ENCODE results near the gene GABBR2.

Gene GABBR2

DNA sequence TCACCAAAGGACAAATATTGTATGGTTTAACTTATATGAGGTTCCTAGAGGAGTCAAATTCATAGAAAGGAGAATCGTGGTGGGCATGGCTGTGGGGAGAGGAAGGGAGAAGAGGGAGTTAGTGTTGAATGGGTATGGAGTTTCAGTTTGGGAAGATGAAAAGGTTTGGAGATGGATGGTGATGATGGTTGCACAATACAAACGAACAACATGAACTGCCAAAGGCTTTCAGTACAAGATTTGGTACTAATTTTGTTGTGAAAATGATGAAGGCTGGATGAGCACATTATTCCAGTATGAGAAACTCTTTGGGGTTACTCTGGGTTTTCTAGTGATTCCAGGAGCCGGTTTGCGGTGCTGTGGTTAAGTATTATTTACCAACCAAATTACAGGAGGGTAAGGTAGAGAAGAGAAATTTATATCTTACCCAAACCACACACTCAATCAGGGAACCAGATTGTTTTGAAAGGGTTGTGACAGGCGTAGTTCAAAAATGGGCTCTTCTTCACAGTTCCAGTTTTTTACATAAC, 341.3 kb downstream of the GABBR2 start:
- Mint-ChIP-seq H3K27ac (no peak overlapping the region), H3K9me3 (peaks cover 5% of the 10 kb centered on the region), H3K36me3 (peaks cover 7% of the 10 kb centered on the region), H3K4me1 (no peaks in the 10 kb centered on the region), H3K4me3 (no peak overlapping the region), H3K27me3 (peaks cover 3% of the 10 kb centered on the region)
- DNase-seq (ENCODE audit: low spot score in 2 of 2), result no peak
- ATAC-seq (ENCODE audit: low read depth), result no peak

GRCh38 chr9:98365781-98366180, 343.0 kb downstream of the GABBR2 start:
- Mint-ChIP-seq H3K9me3 (peaks cover 5% of the 10 kb centered on the region), H3K36me3 (peaks cover 7% of the 10 kb centered on the region), H3K4me3 (no peak overlapping the region), H3K4me1 (no peaks in the 10 kb centered on the region), H3K27me3 (peaks cover 3% of the 10 kb centered on the region), H3K27ac (no peak overlapping the region)
- ATAC-seq (ENCODE audit: low read depth) (no peak), DNase-seq (ENCODE audit: low spot score in 2 of 2) (no peak)

DNA sequence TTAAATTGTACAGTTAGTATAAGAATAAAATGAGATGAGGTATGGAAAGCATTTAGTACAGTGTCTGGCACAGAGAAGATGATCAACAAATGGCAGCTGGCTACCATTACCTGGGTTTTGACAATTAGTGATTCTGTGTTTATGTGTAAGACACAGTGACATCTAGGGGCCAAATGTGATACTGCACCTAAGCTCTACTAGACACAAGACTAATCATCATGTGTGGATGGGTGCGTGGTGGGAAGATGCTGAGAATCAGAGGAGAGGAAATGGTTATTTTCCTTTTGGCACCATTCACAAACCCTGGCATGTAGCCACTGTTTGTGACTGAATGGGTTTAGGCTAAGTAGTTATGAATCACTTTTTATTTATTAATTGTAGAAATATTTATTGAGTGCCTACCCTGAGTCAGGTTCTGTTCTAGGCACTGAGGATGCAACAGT, 343.5 kb downstream of the GABBR2 start:
- ATAC-seq (ENCODE audit: low read depth) (no peak), DNase-seq (ENCODE audit: low spot score in 2 of 2) (peak in 1 of 2 donors; percentile 18)
- no peaks in the 10 kb centered on the region for H3K4me1 Mint-ChIP-seq
- no peak overlapping the region for H3K4me3 Mint-ChIP-seq
- peaks cover 5% of the 10 kb centered on the region for H3K9me3 Mint-ChIP-seq
- H3K36me3 Mint-ChIP-seq, result peaks cover 7% of the 10 kb centered on the region
- no peak overlapping the region for H3K27ac Mint-ChIP-seq
- H3K27me3 Mint-ChIP-seq, result peaks cover 3% of the 10 kb centered on the region

DNA sequence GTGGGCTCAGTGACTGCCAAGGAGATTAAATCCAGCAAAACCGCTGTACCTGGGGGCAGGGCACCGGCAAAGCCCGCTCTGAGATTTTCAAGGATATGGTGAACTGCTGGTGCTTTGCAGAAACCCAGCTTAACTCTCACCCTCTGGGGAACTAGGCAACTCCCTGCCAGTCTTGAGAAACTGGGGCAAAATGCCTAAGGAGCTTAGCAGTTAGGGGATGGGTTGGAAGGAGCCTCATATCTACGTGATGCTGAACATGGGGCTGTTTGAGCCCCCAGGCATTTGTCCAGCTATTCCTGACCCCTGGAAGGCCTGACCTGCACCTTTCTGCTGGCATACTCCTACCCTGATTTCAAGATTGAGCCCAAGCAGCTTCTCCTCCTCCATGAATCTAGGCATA, 344.6 kb downstream of the GABBR2 start:
- Mint-ChIP-seq H3K4me1 (no peaks in the 10 kb centered on the region), H3K27ac (no peak overlapping the region), H3K36me3 (peaks cover 7% of the 10 kb centered on the region), H3K27me3 (peaks cover 3% of the 10 kb centered on the region), H3K4me3 (no peak overlapping the region), H3K9me3 (peaks cover 5% of the 10 kb centered on the region)
- ATAC-seq (ENCODE audit: low read depth) (no peak), DNase-seq (ENCODE audit: low spot score in 2 of 2) (no peak)

- H3K27ac Mint-ChIP-seq, result no peak overlapping the region
- peaks cover 7% of the 10 kb centered on the region for H3K36me3 Mint-ChIP-seq
- no peaks in the 10 kb centered on the region for H3K4me1 Mint-ChIP-seq
- peaks cover 3% of the 10 kb centered on the region for H3K27me3 Mint-ChIP-seq
- peaks cover 5% of the 10 kb centered on the region for H3K9me3 Mint-ChIP-seq
- ATAC-seq (ENCODE audit: low read depth) (no peak), DNase-seq (ENCODE audit: low spot score in 2 of 2) (no peak)
- no peak overlapping the region for H3K4me3 Mint-ChIP-seq
Measured at GRCh38 chr9:98363644-98364043, 345.1 kb downstream of the GABBR2 start.

DNA sequence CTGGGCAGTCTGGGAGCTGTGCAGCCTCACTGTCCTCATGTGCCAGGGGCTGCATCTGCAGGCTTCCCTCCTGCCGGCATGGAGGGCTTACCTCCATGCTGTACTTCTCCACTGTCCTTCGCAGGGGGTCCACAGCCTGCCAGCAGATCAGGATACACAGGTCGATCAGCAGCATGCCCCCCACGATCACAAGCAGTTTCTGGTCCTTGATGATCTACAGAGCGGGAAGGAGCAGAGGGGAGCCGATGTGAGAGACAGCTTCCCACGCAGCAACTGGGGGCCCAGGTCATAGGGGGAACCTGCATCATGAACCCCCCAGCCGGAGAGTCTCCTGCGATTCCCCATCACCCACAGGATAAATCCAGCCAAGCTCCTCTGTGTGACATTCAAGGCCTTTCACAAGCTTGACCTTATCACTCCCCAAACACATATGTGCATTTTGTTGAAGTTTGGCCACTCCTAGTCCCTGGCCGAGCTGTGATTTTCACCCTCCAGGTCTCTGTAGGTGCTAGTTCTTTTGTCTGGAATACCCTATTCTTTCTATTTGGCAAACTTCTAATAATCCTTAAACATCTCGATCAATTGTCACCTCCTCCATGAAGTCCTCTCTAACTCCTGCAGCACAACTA, 346.0 kb downstream of the GABBR2 start:
- Mint-ChIP-seq H3K36me3 (peaks cover 6% of the 10 kb centered on the region), H3K4me3 (no peak overlapping the region), H3K9me3 (peaks cover 5% of the 10 kb centered on the region), H3K27me3 (peaks cover 2% of the 10 kb centered on the region), H3K27ac (no peak overlapping the region), H3K4me1 (no peaks in the 10 kb centered on the region)
- ATAC-seq (ENCODE audit: low read depth) (no peak), DNase-seq (ENCODE audit: low spot score in 2 of 2) (no peak)

DNA sequence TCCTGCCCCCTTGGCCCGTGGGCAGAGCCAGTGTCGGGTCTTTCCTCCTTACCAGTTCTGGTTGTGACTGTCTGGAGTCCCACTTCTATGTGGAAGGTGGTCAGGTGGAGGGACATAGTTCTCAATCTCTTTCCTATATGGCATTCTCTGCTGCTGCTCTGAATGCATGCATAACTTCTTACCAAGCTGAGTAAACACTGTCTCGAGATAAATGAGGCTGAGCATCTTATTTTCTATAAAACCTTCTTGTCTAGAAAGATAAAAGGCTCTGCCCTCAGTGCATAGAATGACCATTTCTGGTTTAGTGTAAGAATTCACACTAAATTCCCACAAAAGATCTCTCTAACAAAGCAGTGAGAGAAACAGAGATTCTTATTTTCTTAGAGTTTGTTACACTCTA, 347.1 kb downstream of the GABBR2 start:
- DNase-seq (ENCODE audit: low spot score in 2 of 2), result no peak
- Mint-ChIP-seq H3K4me3 (no peak overlapping the region), H3K36me3 (peaks cover 4% of the 10 kb centered on the region), H3K4me1 (no peaks in the 10 kb centered on the region), H3K27ac (no peak overlapping the region), H3K27me3 (no peaks in the 10 kb centered on the region), H3K9me3 (peaks cover 5% of the 10 kb centered on the region)
- ATAC-seq (ENCODE audit: low read depth), result no peak

DNA sequence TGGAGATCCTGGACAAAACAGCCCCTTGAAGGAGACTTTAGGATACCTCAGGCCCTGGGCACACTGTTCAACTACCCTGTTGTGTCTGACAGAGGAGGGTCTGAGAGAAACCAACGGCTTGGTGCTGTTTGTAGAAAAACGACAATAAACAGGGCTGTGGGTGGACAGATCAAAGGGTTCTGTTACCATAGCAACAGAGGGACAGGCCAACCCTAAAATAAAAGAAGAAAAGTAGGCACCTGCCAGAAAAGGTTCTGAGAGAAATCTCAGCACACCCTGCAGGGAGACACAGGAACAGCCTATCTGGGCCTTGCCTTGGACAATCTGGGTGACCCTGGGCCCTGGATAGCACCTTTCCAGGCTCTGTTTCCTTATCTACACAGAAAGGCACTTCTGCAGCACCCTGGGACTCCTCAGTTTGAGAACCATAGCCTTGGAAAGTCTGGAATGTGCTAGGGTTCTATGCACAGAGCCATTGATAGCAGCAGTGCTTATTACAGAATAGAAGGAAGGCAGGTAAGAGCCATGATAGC, 348.5 kb downstream of the GABBR2 start:
- Mint-ChIP-seq H3K27ac (no peak overlapping the region), H3K4me3 (no peak overlapping the region), H3K9me3 (peaks cover 3% of the 10 kb centered on the region), H3K4me1 (no peaks in the 10 kb centered on the region), H3K27me3 (no peaks in the 10 kb centered on the region), H3K36me3 (peaks cover 5% of the 10 kb centered on the region)
- ATAC-seq (ENCODE audit: low read depth), result no peak
- DNase-seq (ENCODE audit: low spot score in 2 of 2), result no peak

- H3K9me3 Mint-ChIP-seq, result no peaks in the 10 kb centered on the region
- ATAC-seq (ENCODE audit: low read depth) (no peak), DNase-seq (ENCODE audit: low spot score in 2 of 2) (no peak)
- peaks cover 5% of the 10 kb centered on the region for H3K36me3 Mint-ChIP-seq
- H3K4me1 Mint-ChIP-seq, result no peaks in the 10 kb centered on the region
- H3K27me3 Mint-ChIP-seq, result peaks cover 4% of the 10 kb centered on the region
- no peak overlapping the region for H3K27ac Mint-ChIP-seq
- no peak overlapping the region for H3K4me3 Mint-ChIP-seq
Measured at GRCh38 chr9:98359569-98359968, 349.2 kb downstream of the GABBR2 start.

GRCh38 chr9:98357921-98358535, 350.7 kb downstream of the GABBR2 start:
- Mint-ChIP-seq H3K4me1 (no peaks in the 10 kb centered on the region), H3K9me3 (no peaks in the 10 kb centered on the region), H3K4me3 (no peak overlapping the region), H3K36me3 (peaks cover 5% of the 10 kb centered on the region), H3K27ac (no peak overlapping the region), H3K27me3 (peaks cover 8% of the 10 kb centered on the region)
- no peak for ATAC-seq (ENCODE audit: low read depth)
- DNase-seq (ENCODE audit: low spot score in 2 of 2), result no peak

- Mint-ChIP-seq H3K9me3 (no peaks in the 10 kb centered on the region), H3K27me3 (peaks cover 14% of the 10 kb centered on the region), H3K36me3 (peaks cover 5% of the 10 kb centered on the region), H3K4me1 (no peaks in the 10 kb centered on the region), H3K4me3 (no peak overlapping the region), H3K27ac (no peak overlapping the region)
- no peak for DNase-seq (ENCODE audit: low spot score in 2 of 2)
- ATAC-seq (ENCODE audit: low read depth), result no peak
Measured at GRCh38 chr9:98356953-98357690, 351.6 kb downstream of the GABBR2 start.

- H3K9me3 Mint-ChIP-seq, result peaks cover 3% of the 10 kb centered on the region
- H3K27ac Mint-ChIP-seq, result no peak overlapping the region
- H3K4me1 Mint-ChIP-seq, result no peaks in the 10 kb centered on the region
- DNase-seq (ENCODE audit: low spot score in 2 of 2) (no peak), ATAC-seq (ENCODE audit: low read depth) (no peak)
- peaks cover 10% of the 10 kb centered on the region for H3K36me3 Mint-ChIP-seq
- peaks cover 20% of the 10 kb centered on the region for H3K27me3 Mint-ChIP-seq
- H3K4me3 Mint-ChIP-seq, result no peak overlapping the region
Measured at GRCh38 chr9:98356326-98356725, 352.4 kb downstream of the GABBR2 start.

GRCh38 chr9:98351370-98351769, 357.4 kb downstream of the GABBR2 start:
- H3K27me3 Mint-ChIP-seq, result peaks cover 22% of the 10 kb centered on the region
- no peak for DNase-seq (ENCODE audit: low spot score in 2 of 2)

DNA sequence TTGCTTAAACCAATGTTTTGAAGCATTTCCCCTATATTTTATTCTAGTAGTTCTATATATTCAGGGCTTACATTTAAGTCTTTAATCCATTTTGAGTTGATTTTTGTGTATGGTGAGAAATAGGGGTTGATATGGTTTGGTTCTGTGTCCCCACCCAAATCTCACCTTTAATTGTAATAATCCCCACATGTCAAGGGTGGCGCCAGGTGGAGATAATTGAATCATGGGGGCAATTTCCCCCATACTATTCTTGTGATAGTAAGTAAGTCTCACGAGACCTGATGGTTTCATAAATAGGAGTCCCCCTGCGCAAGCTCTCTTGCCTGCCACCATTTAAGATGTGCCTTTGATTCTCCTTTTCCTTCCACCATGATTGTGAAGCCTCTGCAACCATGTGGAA, 361.1 kb downstream of the GABBR2 start:
- no peak for DNase-seq (ENCODE audit: low spot score in 2 of 2)
- H3K36me3 Mint-ChIP-seq, result peaks cover 7% of the 10 kb centered on the region
- H3K27ac Mint-ChIP-seq, result no peak overlapping the region
- no peaks in the 10 kb centered on the region for H3K4me1 Mint-ChIP-seq
- H3K9me3 Mint-ChIP-seq, result peaks cover 6% of the 10 kb centered on the region
- H3K4me3 Mint-ChIP-seq, result no peak overlapping the region
- H3K27me3 Mint-ChIP-seq, result peaks cover 15% of the 10 kb centered on the region
- ATAC-seq (ENCODE audit: low read depth), result no peak

More at GRCh38 chr9:98351370-98351769, 357.4 kb downstream of the GABBR2 start:
- H3K9me3 Mint-ChIP-seq, result peaks cover 6% of the 10 kb centered on the region
- H3K4me3 Mint-ChIP-seq, result no peak overlapping the region
- no peak overlapping the region for H3K27ac Mint-ChIP-seq
- peaks cover 12% of the 10 kb centered on the region for H3K36me3 Mint-ChIP-seq
- no peak for ATAC-seq (ENCODE audit: low read depth)
- H3K4me1 Mint-ChIP-seq, result no peaks in the 10 kb centered on the region
